OCI-M2 (cell line): ENCODE results near the gene LCE2D.
"Not testable (repeated sequence)": the region's sequence is repeated elsewhere in the genome, so short reads cannot be mapped to it uniquely, and the experiment has no call there.

Experiments used
- DNase-seq: peaks from one replicate; lab custom pipeline; 2025; ENCODE audit not compliant: unreplicated experiment; lab: John Stamatoyannopoulos, UW

Gene LCE2D

GRCh38 chr1:152663098-152663497 lies at the start of gene LCE2D:
Gene LCE2D (plus strand): TSS chr1:152663380. CDS start chr1:152664106, 726 bp downstream.
- DNase-seq, result no peak

GRCh38 chr1:152613511-152613910 lies 49.7 kb upstream of the LCE2D start, which contains the start of gene LCE3B:
Gene LCE3B (plus strand): TSS chr1:152613811. CDS start chr1:152613811, 0 bp downstream.
- no peak for DNase-seq

- DNase-seq, result no peak
Observed at GRCh38 chr1:152621993-152622392, 41.2 kb upstream of the LCE2D start.

GRCh38 chr1:152622803-152623202 lies 40.4 kb upstream of the LCE2D start, which contains the start of gene LCE3A:
Gene LCE3A (minus strand): TSS chr1:152623103. CDS start chr1:152623103, 0 bp downstream.
- no peak for DNase-seq

GRCh38 chr1:152623203-152623844 lies 39.9 kb upstream of the LCE2D start:
- no peak for DNase-seq

GRCh38 chr1:152626744-152627143 lies 36.4 kb upstream of the LCE2D start:
- no peak for DNase-seq

- DNase-seq, result no peak
Observed at GRCh38 chr1:152630596-152630995, 32.6 kb upstream of the LCE2D start.

GRCh38 chr1:152640351-152640750 lies 22.8 kb upstream of the LCE2D start:
- DNase-seq, result no peak

GRCh38 chr1:152643945-152644344 lies 19.2 kb upstream of the LCE2D start:
- no peak for DNase-seq

- DNase-seq, result no peak
Observed at GRCh38 chr1:152645146-152645545, 18.0 kb upstream of the LCE2D start.

- DNase-seq, result no peak
Observed at GRCh38 chr1:152646656-152647055, 16.5 kb upstream of the LCE2D start.

- DNase-seq, result no peak
Observed at GRCh38 chr1:152654110-152654509, 9.1 kb upstream of the LCE2D start.

GRCh38 chr1:152656459-152656858 lies 6.7 kb upstream of the LCE2D start:
- no peak for DNase-seq

GRCh38 chr1:152657677-152658076 lies 5.5 kb upstream of the LCE2D start:
- DNase-seq, result no peak

- DNase-seq, result no peak
Observed at GRCh38 chr1:152658649-152659048, 4.5 kb upstream of the LCE2D start.

- not testable (repeated sequence) for DNase-seq
Observed at GRCh38 chr1:152666171-152666570, 3.0 kb downstream of the LCE2D start.

GRCh38 chr1:152667648-152668047 lies 4.5 kb downstream of the LCE2D start:
- no peak for DNase-seq

- DNase-seq, result no peak
Observed at GRCh38 chr1:152673016-152673415, 9.8 kb downstream of the LCE2D start.

- not testable (repeated sequence) for DNase-seq
Observed at GRCh38 chr1:152674983-152675382, 11.8 kb downstream of the LCE2D start, which contains the start of gene LCE2C. Gene LCE2C (plus strand): TSS chr1:152675279. CDS start chr1:152676016, 737 bp downstream.

- DNase-seq, result no peak
Observed at GRCh38 chr1:152679459-152679858, 16.3 kb downstream of the LCE2D start.

GRCh38 chr1:152681616-152682015 lies 18.4 kb downstream of the LCE2D start:
- no peak for DNase-seq

GRCh38 chr1:152683846-152684245 lies 20.7 kb downstream of the LCE2D start:
- no peak for DNase-seq

GRCh38 chr1:152685823-152686222 lies 22.6 kb downstream of the LCE2D start, which contains the start of gene LCE2B:
Gene LCE2B (plus strand): TSS chr1:152686123. CDS start chr1:152686844, 721 bp downstream.
- DNase-seq, result not testable (repeated sequence)
